OCI-LY3 (cell line): ENCODE results near the gene CYP2E1.

ENCODE experiments used
- H2AFZ ChIP-seq: fragments of 200-600, 300-600 bp; shearing (Covaris generic); 2 replicates; pipeline ENCODE4 v1.6.0; 2014; ENCODE audit warnings: antibody characterized with exemption, low read depth, low read length
- H3K27ac ChIP-seq: fragments of 200-600, 300-600 bp; sonication (generic); 2 replicates; pipeline ENCODE4 v1.5.1; 2014; ENCODE audit warnings: mild to moderate bottlenecking, low read length, moderate library complexity, mixed read lengths
- H3K27me3 ChIP-seq: fragments of 200-600, 300-600 bp; sonication (generic); 2 replicates; pipeline ENCODE4 v1.6.1; 2014; ENCODE audit warnings: low read depth, low read length, mixed read lengths
- H3K36me3 ChIP-seq: fragments of 200-600, 300-600 bp; sonication (generic); replicated peaks from 2 replicates; pipeline ENCODE3; 2014; ENCODE audit warnings: low read depth, low read length, mixed read lengths
- H3K4me1 ChIP-seq: fragments of 300-600, 200-600 bp; sonication (generic); 2 replicates; pipeline ENCODE4 v1.6.1; 2014; ENCODE audit warnings: low read length, mixed read lengths
- H3K4me2 ChIP-seq: fragments of 200-600, 300-600 bp; sonication (generic); 2 replicates; pipeline ENCODE4 v1.6.1; 2014; ENCODE audit warnings: low read length, mixed read lengths
- H3K4me3 ChIP-seq: fragments of 300-600, 200-600 bp; sonication (generic); 2 replicates; pipeline ENCODE4 v1.5.1; 2014; ENCODE audit warnings: antibody characterized with exemption, mild to moderate bottlenecking, low read length, moderate library complexity
- H3K79me2 ChIP-seq: fragments of 300-600, 200-600 bp; shearing (Covaris generic); 2 replicates; pipeline ENCODE4 v1.6.1; 2014; ENCODE audit warnings: mild to moderate bottlenecking, low read length, mixed read lengths
- H3K9ac ChIP-seq: fragments of 300-600, 200-600 bp; shearing (Covaris generic); 2 replicates; pipeline ENCODE4 v1.6.0; 2014; ENCODE audit warnings: mild to moderate bottlenecking, low read length, moderate library complexity
- H3K9me3 ChIP-seq: fragments of 200-600, 300-600 bp; shearing (Covaris generic); 2 replicates; pipeline ENCODE4 v1.6.1; 2014; ENCODE audit warnings: low read length, mixed read lengths; ENCODE audit not compliant: insufficient read depth
- H4K20me1 ChIP-seq: fragments of 200-600, 300-600 bp; sonication (generic); 2 replicates; pipeline ENCODE4 v1.6.1; 2016; ENCODE audit warnings: low read length, mixed read lengths; ENCODE audit not compliant: insufficient read depth
- CTCF ChIP-seq: fragments of 200-600, 300-600 bp; sonication (generic); IDR thresholded peaks from 2 replicates; pipeline ENCODE4 v1.5.1; 2014; ENCODE audit warnings: antibody characterized with exemption, low read length, low read depth
- EZH2phosphoT487 ChIP-seq: fragments of 200-600 bp; shearing (Covaris generic); IDR thresholded peaks from 2 replicates; pipeline ENCODE4 v1.6.1; 2018; ENCODE audit warnings: antibody characterized with exemption, mixed run types, low read depth

Gene CYP2E1

GRCh38 chr10:133509700-133510099 lies 17.5 kb upstream of the CYP2E1 start:
- no peak overlapping the region for H3K4me2 ChIP-seq
- no peak overlapping the region for H3K27ac ChIP-seq
- H3K4me3 ChIP-seq: no peak overlapping the region
- no peaks in the 10 kb centered on the region for H3K36me3 ChIP-seq
- TF ChIP-seq EZH2phosphoT487 (no peak), CTCF (no peak)
- no peaks in the 10 kb centered on the region for H3K27me3 ChIP-seq
- H4K20me1 ChIP-seq: no peaks in the 10 kb centered on the region
- H3K9ac ChIP-seq: no peak overlapping the region
- no peaks in the 10 kb centered on the region for H3K4me1 ChIP-seq
- no peak overlapping the region for H2AFZ ChIP-seq
- no peaks in the 10 kb centered on the region for H3K9me3 ChIP-seq
- H3K79me2 ChIP-seq: no peaks in the 10 kb centered on the region

DNA sequence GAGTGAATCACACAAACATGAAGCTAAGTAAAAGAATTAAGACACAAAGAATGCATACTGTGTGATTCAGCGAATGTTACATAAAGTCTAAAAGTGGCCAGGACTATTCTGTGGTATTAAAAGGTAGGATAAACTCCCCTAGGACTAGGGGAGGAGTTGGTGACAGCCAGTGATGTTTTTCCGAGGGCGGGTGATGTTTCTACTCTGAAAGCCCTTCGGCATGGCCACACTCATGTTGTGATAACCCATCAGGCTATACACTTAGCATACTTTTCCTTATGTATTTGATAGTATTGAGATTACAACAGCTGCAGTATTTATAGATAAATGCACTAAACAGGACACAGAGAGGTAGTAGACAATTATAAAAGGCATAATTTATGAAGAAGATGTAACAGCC lies 15.8 kb upstream of the CYP2E1 start:
- no peaks in the 10 kb centered on the region for H3K9me3 ChIP-seq
- no peaks in the 10 kb centered on the region for H3K27me3 ChIP-seq
- TF ChIP-seq CTCF: no peak
- no peaks in the 10 kb centered on the region for H3K79me2 ChIP-seq
- no peak overlapping the region for H3K4me3 ChIP-seq
- no peaks in the 10 kb centered on the region for H4K20me1 ChIP-seq
- H3K9ac ChIP-seq: no peak overlapping the region
- no peaks in the 10 kb centered on the region for H3K36me3 ChIP-seq
- H3K4me2 ChIP-seq: no peak overlapping the region
- no peak overlapping the region for H3K27ac ChIP-seq
- H3K4me1 ChIP-seq: no peaks in the 10 kb centered on the region
- no peak overlapping the region for H2AFZ ChIP-seq

- no peaks in the 10 kb centered on the region for H3K9me3 ChIP-seq
- no peaks in the 10 kb centered on the region for H4K20me1 ChIP-seq
- no peaks in the 10 kb centered on the region for H3K27me3 ChIP-seq
- H3K79me2 ChIP-seq: no peaks in the 10 kb centered on the region
- H3K4me3 ChIP-seq: no peak overlapping the region
- no peak for TF ChIP-seq EZH2phosphoT487
- TF ChIP-seq CTCF: no peak
- no peaks in the 10 kb centered on the region for H3K36me3 ChIP-seq
- no peak overlapping the region for H3K27ac ChIP-seq
- H3K9ac ChIP-seq: no peak overlapping the region
- no peaks in the 10 kb centered on the region for H3K4me1 ChIP-seq
- H3K4me2 ChIP-seq: no peak overlapping the region
- no peak overlapping the region for H2AFZ ChIP-seq
Observed at GRCh38 chr10:133511907-133512528, 15.1 kb upstream of the CYP2E1 start.

DNA sequence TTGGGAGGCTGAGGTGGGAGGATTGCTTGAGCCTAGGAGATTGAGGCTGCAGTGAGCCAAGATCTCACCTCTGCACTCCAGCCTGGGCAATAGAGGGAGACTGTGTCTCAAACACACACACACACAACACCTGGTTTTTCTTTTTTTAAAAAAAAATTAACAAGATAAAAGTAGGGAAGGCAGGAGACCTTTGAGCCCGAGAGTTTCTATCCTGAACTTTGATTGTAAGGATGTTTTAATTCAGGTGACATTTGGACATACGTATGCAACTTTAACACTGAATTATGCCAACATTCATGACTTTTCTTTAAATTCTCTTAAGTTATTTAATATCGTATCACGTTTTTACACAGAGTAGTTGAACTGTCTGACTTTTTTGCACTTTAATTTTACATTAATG lies 11.7 kb upstream of the CYP2E1 start:
- Histone ChIP-seq H3K36me3 (no peaks in the 10 kb centered on the region), H4K20me1 (no peaks in the 10 kb centered on the region), H3K4me3 (no peak overlapping the region), H3K9me3 (no peaks in the 10 kb centered on the region), H3K27me3 (no peaks in the 10 kb centered on the region), H3K79me2 (no peaks in the 10 kb centered on the region), H3K4me1 (peaks cover 4% of the 10 kb centered on the region), H3K9ac (no peak overlapping the region), H3K27ac (no peak overlapping the region), H3K4me2 (no peak overlapping the region), H2AFZ (no peak overlapping the region)
- TF ChIP-seq CTCF (no peak), EZH2phosphoT487 (no peak)
